Testis (tissue), 2 donors: Measurements from ENCODE around the gene EIF2D.

Experiments used
- CTCF ChIP-seq, 3 experiments: fragments of 450-650 bp in 2 of 3; fragments of 200-600 bp in 1 of 3; sonication (generic) in 1 of 3; IDR thresholded peaks; one replicate each; pipeline ENCODE4 v1.5.1; 2016 to 2019; ENCODE audit warnings: antibody characterized with exemption in 3 of 3, mild to moderate bottlenecking in 2 of 3, moderate library complexity in 1 of 3
- POLR2A ChIP-seq: fragments of 450-650 bp; IDR thresholded peaks from one replicate; pipeline ENCODE4 v1.6.1; 2017; ENCODE audit warnings: antibody characterized with exemption, mild to moderate bottlenecking, moderate library complexity

- no peak for TF ChIP-seq CTCF (IDR thresholded peaks at IDR 0.05)
- no peak for TF ChIP-seq POLR2A
These were observed 30.7 kb downstream of the EIF2D start for GRCh38 chr1:206581571-206581981.
